ENCODE results near the gene TRAK2.
"Not testable (repeated sequence)": the region's sequence is repeated elsewhere in the genome, so short reads cannot be mapped to it uniquely, and the experiment has no call there.

Gene TRAK2

DNA sequence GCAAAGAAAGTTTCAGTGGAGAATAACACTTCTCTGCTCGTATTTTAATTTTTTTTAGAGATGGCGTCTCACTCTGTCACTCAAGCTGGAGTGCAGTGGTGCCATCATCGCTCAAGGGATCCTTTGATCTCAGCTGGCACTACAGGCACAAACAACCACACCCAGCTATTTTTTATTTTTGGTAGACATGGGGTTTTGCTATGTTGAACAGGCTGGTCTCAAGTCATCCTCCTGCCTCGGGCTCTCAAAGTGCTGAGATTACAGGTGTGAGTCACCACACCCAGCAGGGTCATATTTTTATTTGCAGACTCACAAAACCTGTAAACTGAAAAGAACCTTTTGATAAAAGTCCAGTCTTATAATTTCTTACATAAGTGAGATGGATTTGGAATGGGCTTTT, 2.6 kb downstream of the TRAK2 start:
- no peak for DNase-seq (ENCODE audit: low read depth in 3 of 3)

DNA sequence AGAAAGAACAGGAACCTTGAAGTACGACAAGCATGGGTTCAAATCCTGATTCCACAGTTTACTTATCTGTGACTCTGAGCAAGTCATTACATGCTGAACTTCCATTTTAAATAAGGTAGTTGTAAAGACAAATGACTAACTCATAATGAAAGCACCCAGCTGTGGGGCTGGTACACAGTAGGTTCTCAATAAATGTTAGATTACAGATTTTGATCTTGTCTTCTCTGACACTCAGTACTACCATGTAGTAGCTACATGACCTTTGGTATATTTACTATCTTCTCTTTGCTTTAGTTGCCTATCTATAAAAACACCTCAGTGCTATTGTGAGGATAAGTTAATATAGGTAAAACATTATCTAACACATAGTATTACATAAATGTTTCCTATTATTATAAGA, 3.2 kb downstream of the TRAK2 start:
- no peak for DNase-seq (ENCODE audit: low read depth in 3 of 3)

DNA sequence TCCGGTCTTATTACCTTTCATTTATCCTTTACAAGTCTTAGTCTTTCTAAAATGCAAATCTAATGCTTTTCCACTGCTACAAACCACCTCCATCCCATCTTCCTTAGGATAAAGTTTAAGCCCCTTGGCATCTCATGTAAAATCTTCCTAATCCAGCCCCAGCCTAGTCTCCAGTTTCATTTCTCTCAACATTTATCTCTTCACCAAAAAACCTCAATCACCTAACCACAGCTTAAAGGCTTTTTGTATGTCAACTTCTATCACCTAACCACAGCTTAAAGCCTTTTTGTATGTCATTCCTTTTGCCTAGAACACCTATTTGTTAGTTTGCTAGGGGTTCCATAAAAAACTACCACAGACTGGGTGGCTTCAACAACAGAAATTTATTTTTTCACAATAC, 4.2 kb downstream of the TRAK2 start:
- DNase-seq (ENCODE audit: low read depth in 3 of 3) = no peak

DNA sequence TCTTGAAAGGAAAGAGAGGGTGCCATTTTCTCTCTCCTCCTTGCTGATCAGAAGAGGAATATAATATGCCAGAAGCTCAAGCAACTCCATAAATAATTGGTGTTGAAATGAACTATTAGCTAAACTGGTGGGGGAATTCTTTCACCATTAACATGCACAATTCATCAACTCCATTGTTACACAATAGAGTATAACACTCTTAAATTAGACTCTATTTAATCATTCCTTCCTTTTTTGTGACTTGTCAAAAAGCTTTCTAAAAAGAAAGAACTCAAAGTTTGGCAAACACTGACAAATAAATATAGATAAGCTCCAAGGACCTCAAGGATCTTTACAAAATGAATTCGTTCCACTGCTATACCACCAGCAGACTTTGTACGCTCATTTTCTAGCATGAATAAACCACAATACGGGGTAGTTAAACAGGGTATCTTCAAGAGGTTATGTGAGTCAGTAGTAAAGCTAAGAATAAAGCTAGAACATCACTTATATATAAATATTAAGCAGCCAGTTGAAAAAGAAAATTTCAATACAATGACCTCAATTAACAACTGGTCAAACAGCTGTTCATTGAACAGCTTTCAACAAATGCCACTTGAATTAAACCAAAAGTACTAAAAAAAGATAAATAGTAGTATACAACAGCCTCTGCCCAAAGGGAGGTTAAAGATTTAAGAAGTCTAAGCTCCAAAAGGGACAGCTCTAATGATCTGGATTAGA, 6.4 kb downstream of the TRAK2 start:
- DNase-seq (ENCODE audit: low read depth in 3 of 3) = no peak

DNA sequence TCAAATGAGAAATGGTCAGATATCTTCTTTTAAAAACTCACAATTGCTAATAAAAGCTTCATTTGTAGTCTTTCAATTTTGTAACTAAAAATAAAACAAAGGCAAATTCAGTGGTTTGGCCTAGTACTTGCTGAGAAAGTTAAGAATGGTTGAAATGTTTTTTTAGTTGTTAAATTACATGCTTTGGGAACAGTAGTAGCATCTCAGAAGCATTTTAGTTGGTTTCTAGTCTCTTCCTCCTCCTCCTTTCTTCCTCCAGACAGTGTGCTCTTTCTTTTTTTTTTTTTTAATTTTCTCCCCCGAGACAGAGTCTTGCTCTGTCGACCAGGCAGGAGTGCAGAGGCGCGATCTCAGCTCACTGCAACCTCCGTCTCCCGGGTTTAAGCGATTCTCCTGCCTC, 9.8 kb downstream of the TRAK2 start:
- DNase-seq (ENCODE audit: low read depth in 3 of 3) = no peak

DNA sequence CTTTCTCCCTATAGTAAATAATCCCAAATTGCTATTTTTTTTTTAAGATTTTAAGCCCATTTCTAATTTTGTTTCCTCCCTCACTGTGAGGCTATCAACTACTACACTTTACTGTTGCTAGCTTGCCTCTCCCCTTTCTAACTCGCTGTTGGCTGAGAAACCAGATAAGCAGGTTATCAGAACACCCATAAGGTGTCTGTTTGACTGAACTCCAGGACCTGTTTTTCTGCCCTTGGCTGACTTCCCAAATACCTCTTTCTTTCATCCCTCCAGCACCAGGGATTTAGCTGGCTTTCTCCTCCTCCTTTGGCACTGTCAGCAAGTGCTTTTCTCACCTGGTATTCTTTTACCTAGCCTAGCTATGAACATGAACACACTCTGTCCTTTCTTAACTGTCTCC, 11.1 kb downstream of the TRAK2 start:
- DNase-seq (ENCODE audit: low read depth in 3 of 3) = no peak

DNA sequence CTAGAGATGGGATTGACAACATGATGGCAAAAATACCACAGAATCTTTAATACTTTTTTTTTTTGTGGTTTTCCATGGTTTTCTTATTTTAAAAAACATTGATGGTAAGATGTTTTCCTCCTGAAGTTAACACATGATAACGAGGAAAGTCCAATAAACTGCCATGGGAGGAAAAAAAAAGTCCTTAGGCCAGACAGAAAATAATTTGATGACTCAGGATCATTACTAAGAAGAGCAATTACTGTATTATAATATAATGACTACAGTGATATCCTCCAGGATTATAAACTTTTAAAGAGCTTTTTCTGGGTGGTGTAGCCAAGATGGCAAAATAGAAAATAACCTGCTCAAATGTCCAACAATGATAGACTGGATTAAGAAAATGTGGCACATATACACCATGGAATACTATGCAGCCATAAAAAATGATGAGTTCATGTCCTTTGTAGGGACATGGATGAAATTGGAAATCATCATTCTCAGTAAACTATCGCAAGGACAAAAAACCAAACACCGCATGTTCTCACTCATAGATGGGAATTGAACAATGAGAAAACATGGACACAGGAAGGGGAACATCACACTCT, 11.8 kb downstream of the TRAK2 start:
- not testable (repeated sequence) for DNase-seq (ENCODE audit: low read depth in 3 of 3)

DNA sequence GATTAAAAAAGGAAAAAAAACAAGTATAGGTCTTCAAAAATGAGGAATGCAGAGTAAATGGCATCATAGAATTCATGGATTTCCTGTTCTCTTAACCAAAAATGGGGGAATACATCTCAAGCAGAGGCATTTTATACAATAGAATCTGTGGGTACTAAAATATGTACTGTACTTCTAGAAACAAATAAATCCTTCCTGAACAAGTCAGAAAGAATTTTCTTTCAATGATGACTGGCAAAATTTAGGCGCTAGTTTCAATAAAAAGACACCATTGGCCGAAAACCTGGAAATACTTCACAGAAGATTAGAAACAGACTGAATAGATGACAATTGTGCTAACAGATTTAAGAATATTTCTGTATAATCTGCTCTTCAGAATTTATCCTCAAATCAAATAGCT, 15.1 kb downstream of the TRAK2 start:
- no peak for DNase-seq (ENCODE audit: low read depth in 3 of 3)

DNA sequence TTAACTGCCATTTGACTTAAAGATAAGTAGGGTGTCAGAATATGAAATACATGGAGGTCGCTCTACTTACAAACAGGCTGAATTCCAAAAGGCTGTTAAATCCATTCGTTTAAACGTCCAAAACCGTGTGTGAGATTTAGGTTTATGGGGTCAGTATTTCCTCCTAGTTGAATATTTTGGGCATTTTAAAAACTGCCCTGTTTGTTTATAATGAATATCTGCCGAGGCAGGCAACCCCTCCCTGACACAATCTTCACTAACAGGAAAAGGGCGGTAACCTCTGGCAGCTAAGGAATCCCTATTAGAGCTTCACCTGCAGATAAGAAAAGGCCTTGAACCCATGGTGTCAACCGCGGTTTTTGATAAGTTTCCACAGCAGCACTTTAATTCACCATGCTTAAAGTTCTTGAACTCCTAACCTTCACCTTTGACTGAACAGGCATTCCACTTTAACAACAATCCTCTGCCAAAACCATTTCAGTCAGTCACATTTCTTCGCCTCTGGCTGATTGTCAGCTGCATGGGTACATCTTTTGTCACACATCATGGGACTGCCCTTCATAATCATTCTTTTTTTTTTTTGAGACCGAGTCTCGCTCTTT, 17.8 kb downstream of the TRAK2 start:
- no peak for DNase-seq (ENCODE audit: low read depth in 3 of 3)

DNA sequence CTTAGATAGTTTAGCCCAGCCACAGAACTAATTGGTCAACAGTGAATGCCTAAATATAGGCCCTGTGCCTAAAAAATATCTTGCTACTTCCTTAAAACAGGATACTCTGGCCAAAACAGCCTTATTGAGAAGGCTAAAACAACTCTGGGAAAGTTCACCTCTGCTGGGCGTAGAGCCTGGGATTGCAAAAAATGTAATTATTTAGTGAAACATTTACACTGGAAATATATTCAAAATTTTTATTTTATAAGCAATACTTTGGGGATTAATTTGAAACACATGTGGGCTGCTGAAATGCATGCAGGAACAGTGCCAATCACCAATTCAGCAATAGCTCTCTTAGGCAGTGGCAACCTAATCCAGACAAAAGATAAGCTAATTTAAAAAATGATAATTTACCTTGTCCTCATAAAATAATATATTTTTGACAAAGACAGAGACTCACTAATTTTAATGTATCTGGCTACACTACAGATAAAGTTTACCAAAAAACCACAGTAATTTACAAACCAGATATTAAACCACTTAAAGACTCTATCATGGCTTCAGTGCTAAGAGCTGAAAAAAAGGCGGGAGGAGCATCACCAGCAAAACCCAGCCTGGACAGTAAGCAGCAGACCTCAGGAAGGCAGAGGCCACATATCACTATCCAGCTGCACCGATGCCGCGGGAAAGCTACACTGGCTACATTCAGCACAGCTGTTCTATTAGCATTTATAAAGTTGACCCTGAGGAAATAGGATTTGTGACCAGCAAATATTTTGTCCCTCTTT, 18.5 kb downstream of the TRAK2 start:
- no peak for DNase-seq (ENCODE audit: low read depth in 3 of 3)

DNA sequence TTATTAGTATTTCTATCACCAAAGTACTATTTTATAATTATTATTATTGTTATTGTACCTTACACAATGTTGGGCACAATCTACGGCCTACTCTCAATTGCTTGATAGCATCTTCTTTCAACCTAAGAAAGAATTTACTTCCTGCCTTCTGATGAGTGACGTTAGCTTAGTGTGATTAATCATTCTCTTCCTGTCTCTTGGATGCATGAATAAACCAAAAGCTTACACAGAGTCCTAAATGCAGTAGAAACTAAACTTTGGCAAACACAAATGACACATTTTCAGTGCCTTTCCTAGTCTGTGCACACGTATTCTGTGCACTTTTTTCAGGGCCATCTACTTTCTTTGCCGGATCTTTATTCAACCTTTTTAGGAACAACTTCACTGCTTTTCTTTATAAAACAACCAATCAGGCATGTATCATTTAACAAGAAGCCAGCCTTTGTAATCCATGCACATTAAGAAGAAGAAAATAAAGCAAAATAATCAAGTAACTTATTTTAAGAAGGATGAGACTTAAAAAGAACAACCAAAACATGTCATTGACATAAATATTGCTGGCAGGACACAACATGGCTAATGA, 19.1 kb downstream of the TRAK2 start:
- DNase-seq (ENCODE audit: low read depth in 3 of 3) = no peak

DNA sequence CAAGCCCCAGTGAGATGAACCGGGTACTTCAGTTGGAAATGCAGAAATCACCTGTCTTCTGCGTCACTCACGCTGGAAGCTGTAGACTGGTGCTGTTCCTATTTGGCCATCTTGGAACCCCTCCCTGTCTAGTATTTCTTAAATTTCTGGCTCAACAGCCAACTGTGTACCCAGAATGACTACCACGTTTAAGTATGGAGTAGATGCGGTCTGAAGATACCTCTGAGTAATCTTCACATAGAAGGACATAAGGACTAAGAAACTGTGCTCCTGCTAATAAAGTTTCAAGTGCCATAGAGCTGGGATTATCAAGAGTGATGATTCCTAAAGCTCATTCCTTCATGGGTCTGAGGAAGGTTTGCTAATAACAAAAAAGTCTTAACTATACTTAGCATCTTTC, 20.4 kb downstream of the TRAK2 start:
- no peak for DNase-seq (ENCODE audit: low read depth in 3 of 3)

DNA sequence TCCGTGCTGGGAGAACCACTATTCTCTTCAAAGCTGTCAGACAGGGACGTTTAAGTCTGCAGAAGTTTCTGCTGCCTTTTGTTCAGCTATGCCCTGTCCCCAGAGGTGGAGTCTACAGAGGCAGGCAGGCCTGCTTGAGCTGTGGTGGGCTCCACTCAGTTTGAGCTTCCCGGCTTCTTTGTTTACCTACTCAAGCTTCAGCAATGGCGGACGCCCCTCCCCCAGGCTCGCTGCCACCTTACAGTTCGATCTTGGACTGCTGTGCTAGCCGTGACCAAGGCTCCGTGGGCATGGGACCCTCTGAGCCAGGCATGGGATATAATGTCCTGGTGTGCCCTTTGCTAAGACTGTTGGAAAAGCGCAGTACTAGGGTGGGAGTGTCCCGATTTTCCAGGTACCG, 20.9 kb downstream of the TRAK2 start:
- not testable (repeated sequence) for DNase-seq (ENCODE audit: low read depth in 3 of 3)

DNA sequence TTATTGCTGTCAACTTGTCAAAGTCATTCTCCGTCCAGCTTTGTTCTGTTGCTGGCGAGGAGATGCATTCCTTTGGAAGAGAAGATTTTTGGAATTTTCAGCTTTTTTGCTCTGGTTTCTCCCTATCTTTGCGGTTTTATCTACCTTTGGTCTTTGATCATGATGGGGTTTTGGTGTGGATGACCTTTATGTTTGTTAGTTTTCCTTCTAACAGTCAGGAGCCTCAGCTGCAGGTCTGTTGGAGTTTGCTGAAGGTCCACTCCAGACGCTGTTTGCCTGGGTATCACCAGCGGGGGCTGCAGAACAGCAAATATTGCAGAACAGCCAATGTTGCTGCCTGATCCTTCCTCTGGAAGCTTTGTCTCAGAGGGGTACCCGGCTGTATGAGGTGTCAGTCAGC, 21.4 kb downstream of the TRAK2 start:
- DNase-seq (ENCODE audit: low read depth in 3 of 3) = not testable (repeated sequence)

DNA sequence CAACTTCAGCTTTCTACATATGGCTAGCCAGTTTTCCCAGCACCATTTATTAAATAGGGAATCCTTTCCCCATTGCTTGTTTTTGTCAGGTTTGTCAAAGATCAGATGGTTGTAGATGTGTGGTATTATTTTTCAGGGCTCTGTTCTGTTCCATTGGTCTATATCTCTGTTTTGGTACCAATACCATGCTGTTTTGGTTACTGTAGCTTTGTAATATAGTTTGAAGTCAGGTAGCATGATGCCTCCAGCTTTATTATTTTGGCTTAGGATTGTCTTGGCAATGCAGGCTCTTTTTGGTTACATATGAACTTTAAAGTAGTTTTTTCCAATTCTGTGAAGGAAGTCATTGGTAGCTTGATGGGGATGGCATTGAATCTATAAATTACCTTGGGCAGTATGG, 22.9 kb downstream of the TRAK2 start:
- DNase-seq (ENCODE audit: low read depth in 3 of 3) = not testable (repeated sequence)

DNA sequence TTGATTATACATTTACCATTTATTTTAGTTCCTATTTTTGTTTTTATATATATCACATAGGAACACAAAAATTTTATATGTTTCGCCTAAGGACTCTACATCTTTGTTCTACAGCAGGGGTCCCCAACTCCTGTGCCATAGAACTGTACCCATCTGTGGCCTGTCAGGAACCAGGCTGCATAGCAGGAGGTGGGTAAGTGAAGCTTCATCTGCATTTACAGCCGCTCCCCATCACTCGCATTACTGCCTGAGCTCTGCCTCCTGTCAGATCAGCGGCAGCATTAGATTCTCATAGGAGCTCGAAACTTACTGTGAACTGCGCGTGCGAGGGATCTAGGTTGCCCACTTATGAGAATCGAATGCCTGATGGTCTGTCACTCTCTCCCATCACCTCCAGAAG, 25.3 kb downstream of the TRAK2 start:
- DNase-seq (ENCODE audit: low read depth in 3 of 3) = no peak

DNA sequence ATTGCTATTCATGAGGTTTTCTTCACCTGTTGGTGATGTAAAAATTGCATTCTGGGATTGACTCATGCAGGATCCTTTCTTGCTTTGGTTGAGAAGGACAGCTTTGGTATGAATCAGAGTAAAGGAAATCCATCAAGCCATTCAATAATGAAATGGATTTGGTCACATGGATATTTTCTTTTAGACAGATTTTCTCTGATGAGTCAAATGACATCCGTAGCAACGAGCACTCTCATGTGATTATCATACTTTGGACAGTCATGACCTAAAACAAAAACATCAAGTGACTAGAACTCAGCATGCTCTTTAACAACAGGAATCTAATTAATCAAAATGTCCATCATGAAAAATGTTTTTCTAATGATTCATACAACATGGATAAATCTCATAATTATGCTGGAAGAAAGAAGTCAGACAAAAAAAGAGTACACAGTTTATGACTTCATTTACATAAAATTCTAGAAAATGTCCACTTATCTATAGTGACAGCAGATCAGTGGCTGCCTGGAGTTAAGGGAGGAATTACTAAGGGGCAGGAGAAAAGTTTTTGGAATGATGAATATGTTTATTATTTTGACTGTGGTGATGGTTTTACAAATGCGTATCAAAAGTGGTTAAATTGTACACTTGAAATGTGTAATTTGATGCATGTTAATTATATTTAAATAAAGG, 30.7 kb downstream of the TRAK2 start:
- DNase-seq (ENCODE audit: low read depth in 3 of 3) = no peak

DNA sequence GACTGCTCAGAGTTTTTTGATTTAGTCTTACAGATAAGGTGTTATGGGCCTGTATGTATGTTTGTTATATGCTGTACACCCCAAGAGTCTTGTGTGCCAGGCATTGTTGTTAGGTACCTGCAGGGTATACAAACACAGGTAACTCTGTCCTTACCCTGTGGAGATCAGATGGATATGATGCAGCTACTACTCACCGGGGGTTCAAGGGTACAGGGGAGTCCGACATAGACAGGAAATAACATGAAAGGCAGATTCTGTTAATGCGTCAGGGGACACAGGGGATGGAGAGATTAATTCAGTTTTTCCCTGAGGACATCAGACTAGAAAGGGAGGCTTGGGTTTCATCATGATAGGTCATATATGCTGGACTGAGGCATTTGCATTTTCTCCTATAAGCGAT, 31.3 kb downstream of the TRAK2 start:
- DNase-seq (ENCODE audit: low read depth in 3 of 3) = no peak

DNA sequence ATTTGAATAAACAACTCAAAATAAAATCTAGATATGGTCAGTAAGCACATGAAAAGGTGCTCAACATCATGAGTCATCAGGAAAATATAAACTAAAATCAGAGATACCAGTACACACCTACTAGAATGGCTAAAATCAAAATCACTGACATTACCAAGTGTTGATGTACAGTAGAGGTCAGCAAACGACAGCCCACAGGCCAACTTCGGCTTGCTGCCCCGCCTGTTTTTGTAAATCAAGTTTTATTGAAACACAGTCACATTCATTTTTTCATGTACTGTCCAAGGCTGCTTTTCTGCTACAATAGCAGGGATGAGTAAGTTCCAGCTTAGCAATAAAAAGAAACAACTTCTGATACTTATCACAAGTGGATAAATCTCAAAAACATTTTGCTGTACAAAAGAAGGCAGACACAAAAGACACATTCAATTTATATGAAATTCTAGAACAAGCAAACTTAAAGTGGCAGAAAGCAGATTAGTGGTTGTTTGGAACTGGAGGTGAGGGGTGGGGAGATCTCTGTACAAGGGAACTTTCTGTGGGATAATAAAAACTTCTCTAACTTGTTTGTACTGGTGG, 32.1 kb downstream of the TRAK2 start:
- no peak for DNase-seq (ENCODE audit: low read depth in 3 of 3)

DNA sequence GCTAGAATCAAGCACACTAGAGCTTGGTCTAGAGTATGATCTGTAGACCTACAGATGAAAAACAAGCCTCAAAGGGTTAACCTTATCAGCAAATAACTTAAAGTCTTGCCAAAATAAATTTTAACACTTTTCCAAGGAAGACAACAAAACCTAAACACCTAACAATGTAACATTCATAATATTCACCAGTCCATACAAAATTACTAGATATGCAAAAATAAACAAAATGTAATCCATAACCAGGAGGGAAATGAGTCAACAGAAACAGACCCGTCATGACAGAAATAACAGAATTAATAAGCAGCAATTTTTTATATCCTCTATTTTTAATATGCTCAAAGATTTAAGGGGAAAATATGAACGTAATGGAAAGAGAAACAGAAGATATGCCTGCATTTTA, 36.1 kb downstream of the TRAK2 start:
- DNase-seq (ENCODE audit: low read depth in 3 of 3) = no peak
